ENCODE results near the gene HAGHL.
"Not testable (repeated sequence)": the region's sequence is repeated elsewhere in the genome, so short reads cannot be mapped to it uniquely, and the experiment has no call there.

The HAGHL gene

DNA sequence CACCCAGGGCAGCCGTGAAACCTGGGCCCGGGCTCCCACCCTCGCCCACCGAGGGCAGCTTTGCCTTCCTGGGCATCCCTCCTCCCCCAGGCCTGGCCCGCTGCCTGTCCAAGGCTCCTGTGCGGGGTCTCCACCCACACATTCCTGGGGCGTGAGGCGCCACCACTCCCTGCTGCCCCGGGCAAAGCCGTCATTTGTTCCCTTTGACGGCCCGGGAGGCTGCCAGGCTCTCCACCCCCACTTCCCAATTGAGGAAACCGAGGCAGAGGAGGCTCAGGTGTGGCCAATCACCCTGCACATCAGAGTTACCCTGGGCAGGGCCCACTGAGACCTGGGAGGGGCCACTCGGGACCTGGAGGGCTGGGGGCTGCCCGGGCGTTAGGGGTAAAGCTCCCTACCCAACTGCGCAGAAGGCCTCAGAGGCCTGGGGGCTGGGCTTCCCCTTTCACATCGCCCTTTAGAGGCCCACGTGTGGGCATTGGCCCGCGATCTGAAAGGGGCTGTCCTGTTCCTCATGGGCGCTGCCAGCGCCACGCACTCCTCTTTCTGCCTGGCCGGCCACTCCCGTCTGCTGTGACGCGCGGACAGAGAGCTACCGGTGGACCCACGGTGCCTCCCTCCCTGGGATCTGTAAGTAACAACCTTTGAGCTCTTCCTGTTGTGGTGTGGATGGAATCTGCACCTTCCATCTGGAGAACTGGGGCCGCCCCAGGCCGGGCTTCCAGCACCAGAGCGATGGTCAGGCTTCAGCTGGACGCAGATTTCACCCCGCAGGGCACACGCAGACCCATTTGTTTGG lies 33.8 kb downstream of the HAGHL start, which contains the start of gene MSLN:
Gene MSLN, plus strand, starts transcription at position 190 of the 799 bp plus-strand sequence. CDS start 1,947 bp downstream, outside the sequence.
- DNase-seq = no peak

DNA sequence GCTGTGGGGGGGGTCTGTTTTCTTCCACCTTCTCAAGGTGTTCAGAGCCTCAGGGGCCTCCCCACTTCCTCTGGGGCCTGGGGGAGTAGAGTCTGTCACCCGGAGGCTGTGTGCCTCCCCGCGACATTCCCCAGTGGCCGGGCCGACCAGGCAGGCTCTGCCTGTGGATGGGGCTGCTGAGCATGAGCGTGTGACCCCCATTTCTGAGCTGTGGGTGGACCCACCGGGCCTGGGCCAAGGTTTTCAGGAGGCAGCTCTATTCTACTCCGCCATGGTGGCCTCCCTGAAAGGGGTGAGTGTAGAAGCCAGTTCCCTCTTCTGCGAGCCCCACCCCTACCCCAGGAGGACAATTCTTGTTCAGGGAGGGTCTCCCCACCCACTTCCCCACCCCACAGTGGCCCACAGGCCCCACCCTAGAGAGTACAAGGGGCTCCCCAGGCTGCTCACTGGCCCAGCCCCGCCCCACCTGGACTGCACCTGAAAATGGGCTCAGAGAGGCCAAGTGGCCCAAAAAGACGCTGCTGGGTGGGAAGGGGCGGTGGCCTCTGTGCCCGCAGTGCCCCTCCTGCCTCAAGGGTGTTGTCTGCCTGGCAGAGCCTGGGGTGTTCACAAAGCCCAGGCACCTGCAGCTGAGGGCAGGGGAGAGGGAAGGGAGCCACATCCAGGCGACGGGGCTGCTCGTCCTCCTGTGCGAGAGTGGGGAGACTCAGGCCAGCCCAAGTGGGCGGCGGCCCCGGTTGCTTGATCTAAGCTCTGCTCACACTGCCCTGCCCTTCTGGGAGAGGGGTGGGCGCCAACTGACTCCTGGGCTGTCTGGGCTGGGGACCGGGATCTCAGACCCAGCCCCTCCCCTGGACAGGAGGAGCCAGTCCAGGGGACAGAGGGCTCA lies 35.0 kb downstream of the HAGHL start:
- DNase-seq = no peak

DNA sequence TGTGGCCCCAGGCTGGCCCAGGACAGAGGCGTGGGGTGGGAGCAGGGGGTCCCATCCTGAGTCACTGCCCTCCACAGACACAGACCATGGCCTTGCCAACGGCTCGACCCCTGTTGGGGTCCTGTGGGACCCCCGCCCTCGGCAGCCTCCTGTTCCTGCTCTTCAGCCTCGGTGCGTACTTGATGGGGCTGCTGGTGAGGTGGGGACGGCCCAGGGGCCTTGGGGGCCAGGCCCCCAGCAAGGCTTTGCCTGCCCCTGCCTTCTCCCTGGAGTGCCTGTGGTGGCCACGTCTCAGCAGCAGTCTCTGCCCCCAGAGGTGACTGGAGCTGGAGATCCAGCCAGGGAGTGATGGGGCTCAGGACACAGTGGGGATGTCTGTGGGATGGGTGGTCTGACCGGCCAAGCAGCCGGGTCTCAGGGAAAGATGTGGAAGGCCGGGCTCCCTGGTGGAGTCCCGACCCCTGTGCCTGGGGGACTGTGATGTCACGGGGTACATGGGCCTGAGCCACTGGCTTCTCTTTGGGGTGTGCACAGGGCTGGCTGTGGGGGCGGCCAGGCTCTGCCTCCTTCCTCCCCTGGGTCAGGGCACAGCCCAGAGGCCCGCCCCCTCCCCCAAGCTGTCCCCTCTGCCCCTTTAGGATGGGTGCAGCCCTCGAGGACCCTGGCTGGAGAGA lies 35.8 kb downstream of the HAGHL start:
- no peak for DNase-seq

DNA sequence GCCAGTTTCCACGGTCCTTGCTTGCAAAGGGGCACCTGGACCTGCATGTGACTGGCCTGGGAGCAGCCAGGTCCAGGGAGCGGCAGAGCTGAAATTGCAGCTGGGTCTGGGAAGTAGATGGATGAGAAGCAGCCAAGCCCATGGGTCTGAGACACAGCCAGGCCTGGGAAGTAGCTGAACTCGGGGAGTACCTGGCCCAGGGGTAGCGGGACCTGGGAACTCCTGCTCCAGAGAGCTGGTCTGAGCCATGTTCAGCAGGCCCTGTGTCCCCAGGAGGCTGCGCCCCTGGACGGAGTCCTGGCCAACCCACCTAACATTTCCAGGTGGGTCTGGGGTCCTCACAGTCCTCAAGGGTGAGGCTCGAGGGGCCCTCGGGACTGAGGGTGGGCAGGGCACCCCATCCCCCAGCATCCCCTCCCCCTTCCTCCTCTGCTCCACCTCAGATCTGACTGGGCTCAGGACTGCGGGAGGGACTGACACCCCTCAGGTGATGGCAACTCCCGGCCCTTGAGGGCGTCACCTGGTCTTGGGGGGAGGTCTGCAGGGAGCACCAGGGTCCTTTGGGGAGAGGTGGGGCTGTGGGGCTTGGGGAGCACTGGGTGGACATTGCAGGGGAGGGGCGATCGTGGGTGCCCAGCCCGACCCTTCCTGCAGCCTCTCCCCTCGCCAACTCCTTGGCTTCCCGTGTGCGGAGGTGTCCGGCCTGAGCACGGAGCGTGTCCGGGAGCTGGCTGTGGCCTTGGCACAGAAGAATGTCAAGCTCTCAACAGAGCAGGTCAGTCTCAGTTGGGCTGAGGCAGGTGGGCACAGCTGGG lies 36.7 kb downstream of the HAGHL start:
- no peak for DNase-seq

DNA sequence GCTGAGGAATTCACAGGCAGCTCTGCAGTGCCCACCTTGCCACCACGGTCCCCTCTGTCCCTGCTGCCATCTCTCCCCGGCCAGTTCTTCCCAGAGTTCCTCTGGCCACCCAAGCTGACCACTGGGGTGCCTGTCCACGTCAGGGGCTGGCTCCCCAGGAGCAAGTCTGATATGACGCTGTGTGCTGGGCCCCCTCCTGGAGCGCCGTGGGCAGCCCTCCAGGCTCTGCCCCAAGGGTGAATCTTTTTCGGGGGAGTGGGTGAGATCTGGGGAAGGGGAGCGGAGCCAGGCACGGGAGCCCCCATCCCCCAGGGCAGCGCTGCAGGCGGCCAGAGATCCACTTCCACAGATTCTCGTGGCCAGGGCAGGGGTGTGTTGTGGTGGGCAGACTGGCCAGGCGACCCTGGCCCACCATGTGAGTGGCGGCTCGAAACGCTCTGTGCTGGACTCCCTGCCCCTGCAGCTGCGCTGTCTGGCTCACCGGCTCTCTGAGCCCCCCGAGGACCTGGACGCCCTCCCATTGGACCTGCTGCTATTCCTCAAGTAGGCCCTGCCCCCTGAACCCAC lies 37.4 kb downstream of the HAGHL start:
- DNase-seq = no peak

DNA sequence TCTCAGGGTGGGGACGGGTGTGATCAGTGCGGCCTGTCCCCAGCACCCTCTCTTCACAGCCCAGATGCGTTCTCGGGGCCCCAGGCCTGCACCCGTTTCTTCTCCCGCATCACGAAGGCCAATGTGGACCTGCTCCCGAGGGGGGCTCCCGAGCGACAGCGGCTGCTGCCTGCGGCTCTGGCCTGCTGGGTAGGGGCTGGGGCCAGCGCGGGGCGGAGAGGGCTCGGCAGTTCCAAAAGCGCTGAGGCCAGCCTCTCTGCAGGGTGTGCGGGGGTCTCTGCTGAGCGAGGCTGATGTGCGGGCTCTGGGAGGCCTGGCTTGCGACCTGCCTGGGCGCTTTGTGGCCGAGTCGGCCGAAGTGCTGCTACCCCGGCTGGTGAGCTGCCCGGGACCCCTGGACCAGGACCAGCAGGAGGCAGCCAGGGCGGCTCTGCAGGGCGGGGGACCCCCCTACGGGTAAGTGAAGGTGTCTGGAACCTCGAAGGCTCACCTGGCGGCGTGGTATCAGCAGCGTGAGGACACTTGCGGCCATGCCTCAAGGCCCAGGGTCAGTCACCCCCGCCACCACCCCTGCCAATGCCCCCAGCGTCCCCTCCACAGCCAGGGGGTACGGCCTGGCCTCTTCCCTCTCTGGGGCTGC lies 38.1 kb downstream of the HAGHL start:
- no peak for DNase-seq

DNA sequence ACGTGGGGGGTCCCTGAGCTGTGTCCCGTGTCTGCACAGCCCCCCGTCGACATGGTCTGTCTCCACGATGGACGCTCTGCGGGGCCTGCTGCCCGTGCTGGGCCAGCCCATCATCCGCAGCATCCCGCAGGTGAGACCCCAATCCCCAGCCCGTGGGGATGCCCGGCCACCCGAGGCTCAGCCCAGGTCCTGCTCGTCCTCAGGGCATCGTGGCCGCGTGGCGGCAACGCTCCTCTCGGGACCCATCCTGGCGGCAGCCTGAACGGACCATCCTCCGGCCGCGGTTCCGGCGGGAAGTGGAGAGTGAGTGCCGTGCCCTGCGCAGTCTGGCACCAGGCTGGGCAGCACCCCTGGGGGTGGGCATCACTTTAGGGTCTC lies 38.6 kb downstream of the HAGHL start:
- DNase-seq = no peak

DNA sequence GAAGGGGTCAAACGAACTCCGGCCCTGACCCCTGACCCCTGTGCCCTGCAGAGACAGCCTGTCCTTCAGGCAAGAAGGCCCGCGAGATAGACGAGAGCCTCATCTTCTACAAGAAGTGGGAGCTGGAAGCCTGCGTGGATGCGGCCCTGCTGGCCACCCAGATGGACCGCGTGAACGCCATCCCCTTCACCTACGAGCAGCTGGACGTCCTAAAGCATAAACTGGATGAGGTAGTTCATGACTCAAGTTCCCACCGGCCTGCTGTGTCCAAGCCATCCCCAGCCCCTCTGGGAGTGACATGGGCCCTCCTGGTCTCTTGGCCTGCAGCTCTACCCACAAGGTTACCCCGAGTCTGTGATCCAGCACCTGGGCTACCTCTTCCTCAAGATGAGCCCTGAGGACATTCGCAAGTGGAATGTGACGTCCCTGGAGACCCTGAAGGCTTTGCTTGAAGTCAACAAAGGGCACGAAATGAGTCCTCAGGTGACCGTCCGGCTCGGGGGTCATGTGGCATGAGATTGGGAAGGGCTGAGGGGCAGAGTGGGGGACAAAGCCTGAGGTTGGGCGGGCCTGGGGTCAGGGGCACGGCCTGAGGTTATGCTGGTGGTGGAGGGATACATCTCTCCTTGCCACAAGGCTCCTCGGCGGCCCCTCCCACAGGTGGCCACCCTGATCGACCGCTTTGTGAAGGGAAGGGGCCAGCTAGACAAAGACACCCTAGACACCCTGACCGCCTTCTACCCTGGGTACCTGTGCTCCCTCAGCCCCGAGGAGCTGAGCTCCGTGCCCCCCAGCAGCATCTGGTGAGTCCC lies 39.3 kb downstream of the HAGHL start:
- DNase-seq = no peak

DNA sequence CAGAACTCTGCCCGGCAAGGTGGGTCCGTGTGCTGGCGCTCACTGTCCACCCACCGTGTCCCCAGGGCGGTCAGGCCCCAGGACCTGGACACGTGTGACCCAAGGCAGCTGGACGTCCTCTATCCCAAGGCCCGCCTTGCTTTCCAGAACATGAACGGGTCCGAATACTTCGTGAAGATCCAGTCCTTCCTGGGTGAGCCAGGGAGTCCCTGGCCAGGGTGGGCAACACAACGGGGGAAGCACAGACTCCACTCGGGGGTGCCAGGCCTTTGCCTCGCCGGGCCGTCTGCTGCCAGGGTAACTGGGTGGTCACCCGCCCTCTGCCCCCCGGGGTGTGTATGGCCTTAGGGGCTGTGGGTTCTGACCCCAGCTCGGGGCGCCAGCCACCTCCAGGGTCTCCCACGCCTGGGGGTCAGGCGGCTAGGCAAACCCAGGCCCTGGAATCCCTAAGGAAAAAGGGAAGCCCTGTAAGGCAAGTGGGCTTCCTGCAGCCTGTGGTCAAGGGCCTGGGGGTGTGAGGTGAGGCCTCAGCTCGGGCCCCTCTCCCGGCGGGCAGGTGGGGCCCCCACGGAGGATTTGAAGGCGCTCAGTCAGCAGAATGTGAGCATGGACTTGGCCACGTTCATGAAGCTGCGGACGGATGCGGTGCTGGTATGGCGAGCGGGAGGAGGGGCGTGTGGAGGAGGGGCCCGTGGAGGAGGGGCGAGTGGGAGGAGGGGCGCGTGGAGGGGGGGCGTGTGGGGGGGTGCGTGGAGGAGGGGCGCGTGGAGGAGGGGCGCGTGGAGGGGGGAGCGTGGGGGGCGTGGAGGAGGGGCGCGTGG lies 40.1 kb downstream of the HAGHL start:
- DNase-seq = no peak

DNA sequence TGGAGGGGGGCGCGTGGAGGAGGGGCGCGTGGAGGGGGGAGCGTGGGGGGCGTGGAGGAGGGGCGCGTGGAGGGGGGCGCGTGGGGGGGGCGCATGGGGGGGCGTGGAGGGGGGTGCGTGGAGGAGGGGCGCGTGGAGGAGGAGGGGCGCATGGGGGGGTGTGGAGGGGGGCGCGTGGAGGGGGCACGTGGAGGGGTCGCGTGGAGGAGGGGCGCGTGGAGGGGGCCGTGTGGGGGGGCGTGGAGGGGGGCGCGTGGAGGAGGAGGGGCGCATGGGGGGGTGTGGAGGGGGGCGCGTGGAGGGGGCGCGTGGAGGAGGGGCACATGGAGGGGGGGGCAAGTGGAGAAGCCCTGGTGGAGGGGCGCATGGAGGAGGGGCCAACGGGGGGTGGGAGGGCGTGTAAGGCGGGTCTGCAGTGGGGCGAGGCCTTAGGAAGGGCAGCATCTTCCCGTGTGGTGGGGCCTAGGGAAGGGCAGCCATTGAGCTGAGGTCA lies 40.9 kb downstream of the HAGHL start:
- DNase-seq = no peak

DNA sequence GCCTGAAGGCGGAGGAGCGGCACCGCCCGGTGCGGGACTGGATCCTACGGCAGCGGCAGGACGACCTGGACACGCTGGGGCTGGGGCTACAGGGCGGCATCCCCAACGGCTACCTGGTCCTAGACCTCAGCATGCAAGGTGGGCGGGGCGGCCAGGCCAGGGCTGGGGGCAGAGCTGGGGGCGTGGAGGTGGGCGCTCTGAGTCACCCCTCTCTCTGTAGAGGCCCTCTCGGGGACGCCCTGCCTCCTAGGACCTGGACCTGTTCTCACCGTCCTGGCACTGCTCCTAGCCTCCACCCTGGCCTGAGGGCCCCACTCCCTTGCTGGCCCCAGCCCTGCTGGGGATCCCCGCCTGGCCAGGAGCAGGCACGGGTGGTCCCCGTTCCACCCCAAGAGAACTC lies 41.5 kb downstream of the HAGHL start:
- DNase-seq = no peak

DNA sequence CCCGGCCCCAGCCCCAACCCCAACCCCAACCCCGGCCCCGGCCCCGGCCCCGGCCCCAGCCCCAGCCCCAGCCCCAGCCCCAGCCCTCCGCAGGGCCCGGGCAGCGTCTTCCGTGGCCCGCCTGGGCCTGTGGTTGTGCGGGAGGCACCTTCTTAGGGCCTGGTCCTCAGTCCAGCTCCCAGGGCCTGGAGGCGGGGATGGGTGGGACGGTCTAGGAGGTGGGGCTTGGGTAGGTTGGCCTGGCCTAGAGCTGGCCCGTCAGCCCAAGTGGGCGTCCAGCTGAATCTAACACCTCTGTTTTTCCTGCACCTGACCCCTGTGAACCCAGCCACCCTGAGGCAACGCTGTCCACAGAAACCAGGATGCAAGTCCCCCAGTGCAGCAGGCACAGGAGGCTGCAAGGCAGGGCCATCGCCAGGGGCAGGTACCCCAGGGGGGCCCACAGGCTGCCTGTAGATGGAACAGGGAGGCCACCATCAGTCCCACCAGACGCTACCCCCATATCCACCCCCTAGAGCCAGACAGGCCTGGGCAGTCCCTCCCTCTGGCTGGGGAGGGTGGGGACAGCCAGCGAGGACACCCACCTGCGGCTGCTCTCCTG lies 42.4 kb downstream of the HAGHL start:
- no peak for DNase-seq

DNA sequence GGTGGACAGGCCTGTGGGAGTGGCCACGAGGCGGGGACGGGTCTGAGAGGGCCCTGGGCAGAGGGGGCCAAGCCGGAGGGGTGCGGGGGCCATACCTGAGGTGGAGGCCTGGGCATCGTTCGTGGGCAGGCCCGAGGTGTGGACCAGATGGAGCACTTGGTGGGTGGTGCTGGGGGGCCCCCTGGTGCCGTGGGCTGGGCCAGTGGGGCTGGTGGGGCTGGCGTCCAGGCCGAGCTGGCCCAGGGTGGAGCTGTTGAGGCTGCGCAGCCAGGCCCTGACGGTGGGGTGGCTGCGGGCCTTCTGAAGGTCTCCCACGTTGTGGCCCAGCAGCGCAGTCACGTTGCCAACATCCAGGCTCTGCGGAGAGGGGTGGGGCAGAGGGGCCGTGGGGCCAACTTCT lies 43.0 kb downstream of the HAGHL start:
- DNase-seq = no peak

DNA sequence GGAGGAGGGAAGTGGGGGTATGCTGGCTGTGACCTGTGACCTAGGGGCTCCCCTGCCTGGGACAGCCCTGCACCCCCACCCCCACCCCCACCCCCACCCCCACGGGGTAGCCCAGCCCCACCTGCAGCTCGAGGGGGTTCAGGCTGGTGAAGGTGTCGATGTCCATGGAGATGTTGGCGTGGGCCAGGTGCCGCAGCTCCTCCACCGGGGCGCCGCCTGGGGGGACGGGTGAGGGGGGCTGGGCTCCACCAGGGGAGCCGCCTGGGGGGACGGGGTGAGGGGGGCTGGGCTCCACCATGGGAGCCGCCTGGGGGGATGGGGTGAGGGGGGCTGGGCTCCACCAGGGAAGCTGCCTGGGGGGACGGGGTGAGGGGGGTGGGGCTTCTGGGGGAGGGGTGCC lies 43.5 kb downstream of the HAGHL start:
- DNase-seq = no peak

DNA sequence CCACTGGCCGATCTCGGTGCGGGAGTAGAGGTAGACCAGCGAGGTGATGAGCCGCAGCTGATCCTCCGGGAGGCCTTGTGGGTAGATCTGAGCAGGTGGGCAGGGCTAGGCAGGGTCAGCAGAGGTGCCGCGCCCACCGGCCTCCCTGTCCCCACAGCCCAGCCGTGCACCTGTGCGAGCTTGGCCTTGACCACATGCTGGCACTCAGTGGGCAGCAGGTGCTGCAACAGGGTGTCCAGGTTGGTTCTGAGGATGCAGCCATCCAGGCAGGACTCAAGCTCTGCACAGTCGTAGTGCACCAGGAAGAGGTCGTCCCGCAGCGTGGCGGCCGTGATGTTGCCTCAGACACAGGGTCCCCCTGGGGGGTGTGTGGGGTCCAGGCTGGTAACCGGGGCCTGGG lies 46.1 kb downstream of the HAGHL start:
- DNase-seq = no peak

DNA sequence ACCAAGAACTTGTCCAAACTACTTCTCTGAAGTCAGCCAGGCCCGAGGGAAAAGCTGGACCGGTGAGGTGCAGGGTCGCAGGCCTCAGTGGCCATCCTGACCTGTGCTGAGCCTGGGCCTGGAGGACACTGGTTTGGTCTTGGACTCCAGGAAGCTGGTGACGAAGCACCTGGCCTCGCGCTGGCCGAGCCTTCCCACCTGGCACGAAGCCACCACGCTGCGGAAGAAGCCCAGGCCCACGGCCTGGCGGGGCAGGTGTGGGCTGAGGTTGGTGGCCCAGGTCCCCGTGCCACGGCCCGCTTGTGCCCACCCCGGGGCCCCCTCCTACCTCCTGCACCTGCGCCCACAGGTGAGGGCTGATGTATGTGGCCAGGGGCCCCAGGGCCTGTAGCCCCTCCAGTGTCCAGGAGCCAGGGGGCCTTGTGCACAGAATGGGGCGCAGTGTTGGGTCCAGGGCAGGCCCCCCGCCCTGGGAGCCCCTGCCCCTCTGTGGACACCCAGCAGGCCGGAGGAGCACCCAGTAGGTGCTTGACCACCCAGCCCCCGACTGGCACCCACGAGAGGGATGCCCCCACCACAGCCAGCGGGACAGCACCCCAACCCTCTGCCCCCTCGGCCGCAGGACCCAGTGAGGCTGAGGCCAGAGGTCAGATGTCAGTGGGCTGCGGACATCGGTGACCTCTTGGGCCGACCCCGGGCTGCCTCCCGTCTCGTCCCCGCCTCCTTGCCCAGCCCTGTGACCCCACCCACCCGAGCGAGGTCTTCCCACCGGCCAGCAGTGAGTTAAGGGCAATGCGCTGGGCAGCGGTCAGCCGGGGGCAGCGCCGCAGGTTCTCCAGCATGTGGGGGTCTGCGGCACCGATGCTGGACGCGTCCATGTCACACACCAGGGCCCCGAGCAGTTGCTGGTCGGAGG lies 47.4 kb downstream of the HAGHL start:
- no peak for DNase-seq

DNA sequence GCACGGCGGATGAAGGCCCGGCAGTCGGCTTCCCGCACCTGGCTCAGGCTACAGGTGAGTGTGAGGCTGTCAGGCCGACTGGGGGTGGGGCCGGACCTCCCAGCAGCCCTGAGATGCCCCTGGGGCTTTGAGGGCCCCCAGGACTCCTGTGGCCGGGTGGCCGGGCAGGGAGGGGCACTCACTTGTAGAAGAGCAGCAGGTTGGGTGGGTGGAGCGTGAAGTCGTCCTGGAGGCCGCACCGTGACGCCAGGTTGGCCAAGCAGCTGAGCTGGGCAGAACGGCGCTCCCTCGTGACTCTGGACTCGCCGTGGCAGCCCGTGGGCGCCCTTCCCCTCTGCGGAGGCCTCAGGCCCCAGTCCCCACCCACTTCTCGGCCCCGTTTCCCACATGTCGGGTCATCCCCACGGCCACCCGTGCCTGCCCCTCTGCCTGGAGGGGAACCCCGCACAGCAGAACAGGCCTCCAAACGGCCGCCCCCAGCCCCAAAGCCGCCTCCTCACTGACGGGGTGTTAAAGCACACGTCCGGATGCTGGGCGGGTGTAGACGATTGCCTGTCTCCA lies 48.4 kb downstream of the HAGHL start:
- no peak for DNase-seq

DNA sequence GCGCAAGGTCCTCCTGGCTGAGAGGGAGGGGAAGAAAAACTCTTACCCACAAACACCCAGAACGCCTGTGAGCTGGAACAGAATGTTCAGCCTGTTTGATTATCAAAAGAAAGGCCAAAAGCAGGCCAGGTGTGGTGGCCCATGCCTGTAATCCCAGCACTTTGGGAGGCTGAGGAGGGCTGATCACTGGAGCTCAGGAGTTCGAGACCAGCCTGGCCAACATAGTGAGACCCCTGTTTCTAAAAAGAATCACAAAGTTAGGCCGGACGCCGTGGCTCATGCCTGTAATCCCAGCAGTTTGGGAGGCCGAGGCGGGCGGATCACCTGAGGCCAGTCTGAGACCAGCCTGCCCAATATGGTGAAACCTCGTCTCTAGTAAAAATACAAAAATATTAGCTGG lies 49.4 kb downstream of the HAGHL start:
- DNase-seq = not testable (repeated sequence)
